Left lung (tissue), 14 donors: ENCODE data around the gene BICDL1. TPM values are rescaled to one million over a fixed set of nuclear protein-coding genes. Genes with fewer than 3 reads are reported as not detected.
A peak's percentile ranks its signal among the peaks of the same experiment; 100 is the strongest.

Source experiments
- ATAC-seq: fragments of 200-7000 bp; cut with Tn5 transposase; one replicate; pipeline ENCODE4 v1.9.1; 2020; ENCODE audit warnings: moderate library complexity
- DNase-seq, 4 donors: peaks; one replicate each; pipeline ENCODE4 v3.0.0-alpha.2; 2013 to 2020
- H3K27ac ChIP-seq, 2 donors: fragments of 200-600 bp; sonication (generic) in 1 of 2; one replicate each; pipeline versions ENCODE4 v1.5.0 to v1.8.0; 2020 to 2021
- H3K27me3 ChIP-seq, 2 donors: fragments of 200-600 bp; sonication (generic) in 1 of 2; one replicate each; pipeline versions ENCODE4 v1.5.0 to v1.8.0; 2020 to 2021
- H3K36me3 ChIP-seq, 2 donors: fragments of 200-600 bp; sonication (generic) in 1 of 2; one replicate each; pipeline versions ENCODE4 v1.5.0 to v1.8.0; 2020 to 2021
- H3K4me1 ChIP-seq, 2 donors: fragments of 200-600 bp; one replicate each; pipeline ENCODE4 v1.8.0; 2021
- H3K4me3 ChIP-seq, 2 donors: fragments of 200-600 bp; sonication (generic) in 1 of 2; one replicate each; pipeline versions ENCODE4 v1.5.0 to v1.8.0; 2020 to 2021; ENCODE audit warnings: mild to moderate bottlenecking in 1 of 2
- H3K9me3 ChIP-seq, 2 donors: fragments of 200-600 bp; sonication (generic) in 1 of 2; one replicate each; pipeline versions ENCODE4 v1.5.0 to v1.8.0; 2020 to 2021
- intact Hi-C, 2 donors: fragments of 100-400 bp; cut with DNase I; formaldehyde crosslinking; loops; one replicate each; pipeline versions ENCODE4 v1.11.2 to v1.14.2; 2022
- long read RNA-seq, 12 donors: library from polyadenylated mRNA in 2 of 12; unstranded in 2 of 12; transcript quantifications; one replicate each; pipeline ENCODE4 v2.0.0 and lab custom pipeline, GENCODE V29; 2019 to 2026
- polyA plus RNA-seq, 6 donors: library from polyadenylated mRNA; unstranded; fragments of 120-200 nt; gene quantifications; one replicate each; pipeline ENCODE4 v1.2.1, GENCODE V29; 2013; ENCODE audit not compliant: insufficient read length in 6 of 6
- total RNA-seq, 2 donors: library from RNA; stranded (reverse); fragmentation: NEBNext Ultra II Directional; extraction: Animal tissue kit (Norgen Biotek cat#: 25700); gene quantifications; one replicate each; pipeline ENCODE4 v1.2.1, GENCODE V29; 2021
- TF ChIP-seq, protein P1 (sequence below), 2 donors: fragments of 200-600 bp; sonication (generic) in 1 of 2; IDR thresholded peaks; one replicate each; pipeline versions ENCODE4 v1.5.0 to v1.8.0; 2021; ENCODE audit warnings: antibody characterized with exemption in 2 of 2
- donor health status: DM: no; HTN: yes; CAD: no.
- donor health status: DM: no; HTN: no; CAD: no.

The BICDL1 gene, protein sequence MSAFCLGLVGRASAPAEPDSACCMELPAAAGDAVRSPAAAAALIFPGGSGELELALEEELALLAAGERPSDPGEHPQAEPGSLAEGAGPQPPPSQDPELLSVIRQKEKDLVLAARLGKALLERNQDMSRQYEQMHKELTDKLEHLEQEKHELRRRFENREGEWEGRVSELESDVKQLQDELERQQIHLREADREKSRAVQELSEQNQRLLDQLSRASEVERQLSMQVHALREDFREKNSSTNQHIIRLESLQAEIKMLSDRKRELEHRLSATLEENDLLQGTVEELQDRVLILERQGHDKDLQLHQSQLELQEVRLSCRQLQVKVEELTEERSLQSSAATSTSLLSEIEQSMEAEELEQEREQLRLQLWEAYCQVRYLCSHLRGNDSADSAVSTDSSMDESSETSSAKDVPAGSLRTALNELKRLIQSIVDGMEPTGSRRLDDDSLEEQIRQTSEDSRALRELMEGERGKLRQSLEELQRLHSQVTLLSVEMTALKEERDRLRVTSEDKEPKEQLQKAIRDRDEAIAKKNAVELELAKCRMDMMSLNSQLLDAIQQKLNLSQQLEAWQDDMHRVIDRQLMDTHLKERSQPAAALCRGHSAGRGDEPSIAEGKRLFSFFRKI
- total RNA-seq (10 to 100 TPM; 10.7 to 12.0 TPM), polyA plus RNA-seq (1 to 10 TPM; 1.8 to 3.5 (median 3.0) TPM)
- long read RNA-seq, donor 1, partial matches to known transcripts = 40 of 40 reads
- long read RNA-seq, donor 1, other reads (novel, unspliced or antisense) = 0 of 40 reads
- long read RNA-seq, donor 2, partial matches to known transcripts = 14 of 24 reads
- long read RNA-seq, donor 2, other reads (novel, unspliced or antisense) = 10 of 24 reads
- long read RNA-seq, donor 3 = 0 reads
- long read RNA-seq, donor 4, partial matches to known transcripts = 0 of 3 reads
- long read RNA-seq, donor 4, other reads (novel, unspliced or antisense) = 3 of 3 reads
- long read RNA-seq, donor 5 = 0 reads
- long read RNA-seq, donor 6 = 0 reads
- long read RNA-seq, donor 7 = 0 reads
- long read RNA-seq, donor 8 = 0 reads
- long read RNA-seq, donor 9 = 0 reads
- long read RNA-seq, donor 10 = 0 reads
- long read RNA-seq, donor 11, partial matches to known transcripts = 75 of 76 reads
- long read RNA-seq, donor 11, other reads (novel, unspliced or antisense) = 0 of 76 reads
- long read RNA-seq, donor 12 = 0 reads

GRCh38 chr12:119988472-119989360 lies at the start of gene BICDL1:
BICDL1 (plus strand) TSS chr12:119989236; CDS start chr12:119989869, 633 bp downstream.
- ATAC-seq (peak; percentile 98), DNase-seq (peak; percentile 46 to 94 (median 88))
- no peaks in the 10 kb centered on the region for H3K9me3 ChIP-seq
- peak within 1 kb of the TSS; percentile 44 to 54 for H3K4me3 ChIP-seq
- intact Hi-C loops = no loop called here
- peaks cover 8 to 20% of the 10 kb centered on the region in 2 donors for H3K4me1 ChIP-seq
- TF ChIP-seq, protein P1, sequence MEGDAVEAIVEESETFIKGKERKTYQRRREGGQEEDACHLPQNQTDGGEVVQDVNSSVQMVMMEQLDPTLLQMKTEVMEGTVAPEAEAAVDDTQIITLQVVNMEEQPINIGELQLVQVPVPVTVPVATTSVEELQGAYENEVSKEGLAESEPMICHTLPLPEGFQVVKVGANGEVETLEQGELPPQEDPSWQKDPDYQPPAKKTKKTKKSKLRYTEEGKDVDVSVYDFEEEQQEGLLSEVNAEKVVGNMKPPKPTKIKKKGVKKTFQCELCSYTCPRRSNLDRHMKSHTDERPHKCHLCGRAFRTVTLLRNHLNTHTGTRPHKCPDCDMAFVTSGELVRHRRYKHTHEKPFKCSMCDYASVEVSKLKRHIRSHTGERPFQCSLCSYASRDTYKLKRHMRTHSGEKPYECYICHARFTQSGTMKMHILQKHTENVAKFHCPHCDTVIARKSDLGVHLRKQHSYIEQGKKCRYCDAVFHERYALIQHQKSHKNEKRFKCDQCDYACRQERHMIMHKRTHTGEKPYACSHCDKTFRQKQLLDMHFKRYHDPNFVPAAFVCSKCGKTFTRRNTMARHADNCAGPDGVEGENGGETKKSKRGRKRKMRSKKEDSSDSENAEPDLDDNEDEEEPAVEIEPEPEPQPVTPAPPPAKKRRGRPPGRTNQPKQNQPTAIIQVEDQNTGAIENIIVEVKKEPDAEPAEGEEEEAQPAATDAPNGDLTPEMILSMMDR (IDR thresholded peaks at IDR 0.05) = no peak
- H3K27ac ChIP-seq = peak within 1 kb of the TSS; percentile 18 to 53
- no peaks in the 10 kb centered on the region for H3K36me3 ChIP-seq
- H3K27me3 ChIP-seq = peaks cover 4 to 95% of the 10 kb centered on the region in 2 donors

DNA sequence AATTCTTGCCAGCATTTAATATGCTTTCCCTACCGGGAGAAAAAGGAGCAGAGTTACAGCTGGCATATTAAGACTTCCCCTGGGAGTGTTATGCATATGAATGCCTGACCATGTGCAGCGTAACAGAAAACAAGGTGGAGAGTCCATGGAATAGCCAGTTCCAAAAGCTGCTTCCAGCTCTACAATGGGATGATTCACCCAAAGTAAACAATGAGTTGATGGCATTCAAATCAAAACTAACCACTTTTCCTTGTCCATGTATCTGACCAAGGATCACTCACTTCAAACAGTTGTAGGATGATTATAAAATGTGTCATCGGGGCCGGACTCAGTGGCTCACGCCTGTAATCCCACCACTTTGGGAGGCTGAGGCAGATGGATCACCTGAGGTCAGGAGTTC lies 48.1 kb upstream of the BICDL1 start:
- Histone ChIP-seq H3K27ac (no peak overlapping the region), H3K4me1 (no peaks in the 10 kb centered on the region), H3K4me3 (no peak overlapping the region), H3K36me3 (no peaks in the 10 kb centered on the region), H3K9me3 (no peaks in the 10 kb centered on the region), H3K27me3 (peaks cover 3 to 22% of the 10 kb centered on the region in 2 donors)
- TF ChIP-seq, protein P1 (IDR thresholded peaks at IDR 0.05) = no peak
- peak; percentile 8 for ATAC-seq
- intact Hi-C loops = no loop called here
- no peak for DNase-seq

- no peak overlapping the region for H3K27ac ChIP-seq
- no peaks in the 10 kb centered on the region for H3K36me3 ChIP-seq
- TF ChIP-seq, protein P1 (IDR thresholded peaks at IDR 0.05) = no peak
- no peaks in the 10 kb centered on the region for H3K4me1 ChIP-seq
- no peaks in the 10 kb centered on the region for H3K9me3 ChIP-seq
- intact Hi-C loops = no loop called here
- no peak overlapping the region for H3K4me3 ChIP-seq
- no peak for ATAC-seq
- peaks cover 3 to 22% of the 10 kb centered on the region in 2 donors for H3K27me3 ChIP-seq
- DNase-seq = no peak
These were observed 46.6 kb upstream of the BICDL1 start for GRCh38 chr12:119942386-119942785.

- TF ChIP-seq, protein P1 (IDR thresholded peaks at IDR 0.05) = no peak
- no peaks in the 10 kb centered on the region for H3K36me3 ChIP-seq
- intact Hi-C loops = no loop called here
- no peak overlapping the region for H3K4me3 ChIP-seq
- H3K27me3 ChIP-seq = no peaks in the 10 kb centered on the region
- H3K27ac ChIP-seq = no peak overlapping the region
- no peaks in the 10 kb centered on the region for H3K4me1 ChIP-seq
- DNase-seq (no peak), ATAC-seq (no peak)
- H3K9me3 ChIP-seq = no peaks in the 10 kb centered on the region
These were observed 42.8 kb upstream of the BICDL1 start for GRCh38 chr12:119946213-119946612.
